ENCODE measurements around the gene AHRR.

The AHRR gene

DNA sequence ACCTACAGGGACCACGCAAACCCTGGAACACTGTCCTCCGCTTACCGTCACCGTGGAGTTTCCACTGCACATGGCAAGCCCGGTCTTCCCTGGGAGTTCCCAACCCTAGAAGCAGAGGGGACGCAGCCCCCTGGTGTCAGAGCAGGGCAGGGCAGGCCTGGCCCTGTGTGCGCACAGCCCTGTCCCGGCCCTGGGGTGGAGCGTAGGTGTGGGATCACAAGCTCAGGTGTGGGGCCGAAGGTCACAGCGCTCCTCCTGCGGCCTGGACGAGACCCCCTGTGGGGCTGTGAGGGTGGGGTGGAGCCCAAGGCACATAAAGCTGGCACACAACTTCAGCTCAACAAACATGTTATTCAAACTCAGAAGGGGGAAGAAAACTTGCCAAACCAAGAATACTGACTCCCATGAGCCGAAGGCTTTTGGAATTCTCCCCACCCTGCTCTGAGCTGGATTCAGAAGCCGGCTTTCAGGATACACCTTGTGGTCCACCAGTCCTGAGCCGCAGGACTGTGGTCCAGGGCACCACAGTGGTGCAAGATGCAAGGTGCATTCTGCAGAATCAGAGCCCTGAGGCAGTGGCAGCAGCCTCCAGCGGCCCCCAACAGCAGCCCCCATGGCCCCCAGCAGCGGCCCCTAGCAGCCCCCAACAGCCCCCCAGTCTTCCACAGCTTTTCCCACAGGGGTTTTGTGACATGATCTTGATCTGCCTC is 109.6 kb downstream of the AHRR start:
- peak; percentile 66 for DNase-seq

DNA sequence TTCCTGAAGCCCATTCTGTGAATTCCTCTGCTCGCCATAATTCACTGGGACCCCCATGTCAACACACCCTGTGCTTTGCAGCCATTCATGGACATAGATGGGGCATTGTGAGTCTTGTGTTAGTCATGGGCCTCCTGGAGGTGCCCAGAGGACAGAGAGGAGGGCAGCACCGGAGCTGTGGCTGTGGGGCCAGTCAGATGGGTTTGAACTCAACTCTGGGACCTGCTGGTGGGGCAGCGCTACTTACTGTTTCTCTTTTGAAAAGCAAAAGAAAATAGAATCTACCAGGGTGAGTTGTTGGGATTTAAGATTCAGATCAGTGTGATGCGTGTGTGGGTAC is 110.2 kb downstream of the AHRR start:
- no peak for DNase-seq

DNA sequence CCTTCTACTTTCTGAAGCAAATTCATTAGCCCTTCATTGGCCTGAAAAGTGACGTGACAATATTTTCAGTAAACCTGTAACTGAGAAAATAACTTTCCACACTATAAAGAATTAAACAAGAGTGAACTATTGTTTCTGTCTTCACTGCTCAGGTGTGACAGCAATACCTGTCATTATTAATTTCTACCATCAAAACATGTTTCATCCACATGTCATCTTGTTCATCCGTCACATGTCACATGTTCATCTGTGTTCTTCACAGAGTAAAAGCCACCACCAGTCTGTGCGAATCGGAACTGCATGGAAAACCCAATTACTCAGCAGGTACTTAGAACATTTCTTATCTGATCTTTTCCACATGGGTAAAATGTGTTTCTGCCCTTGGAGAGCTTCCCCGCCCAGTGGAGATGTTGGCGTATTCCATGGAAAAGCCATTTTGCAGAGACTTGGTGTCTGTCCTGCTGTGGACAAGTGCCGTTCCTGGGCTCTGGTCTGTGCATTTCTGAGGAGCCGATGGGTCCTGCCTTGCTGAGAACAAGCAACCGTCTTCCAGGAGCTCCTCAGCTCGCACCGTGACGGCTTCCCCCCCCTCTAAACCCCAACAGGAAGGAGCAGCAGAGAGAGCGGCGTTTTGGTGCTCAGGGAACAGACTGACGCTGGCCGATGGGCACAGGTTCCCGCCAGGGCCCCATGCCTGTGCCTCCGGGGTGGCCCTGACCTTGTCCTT is 110.8 kb downstream of the AHRR start:
- no peak for DNase-seq

DNA sequence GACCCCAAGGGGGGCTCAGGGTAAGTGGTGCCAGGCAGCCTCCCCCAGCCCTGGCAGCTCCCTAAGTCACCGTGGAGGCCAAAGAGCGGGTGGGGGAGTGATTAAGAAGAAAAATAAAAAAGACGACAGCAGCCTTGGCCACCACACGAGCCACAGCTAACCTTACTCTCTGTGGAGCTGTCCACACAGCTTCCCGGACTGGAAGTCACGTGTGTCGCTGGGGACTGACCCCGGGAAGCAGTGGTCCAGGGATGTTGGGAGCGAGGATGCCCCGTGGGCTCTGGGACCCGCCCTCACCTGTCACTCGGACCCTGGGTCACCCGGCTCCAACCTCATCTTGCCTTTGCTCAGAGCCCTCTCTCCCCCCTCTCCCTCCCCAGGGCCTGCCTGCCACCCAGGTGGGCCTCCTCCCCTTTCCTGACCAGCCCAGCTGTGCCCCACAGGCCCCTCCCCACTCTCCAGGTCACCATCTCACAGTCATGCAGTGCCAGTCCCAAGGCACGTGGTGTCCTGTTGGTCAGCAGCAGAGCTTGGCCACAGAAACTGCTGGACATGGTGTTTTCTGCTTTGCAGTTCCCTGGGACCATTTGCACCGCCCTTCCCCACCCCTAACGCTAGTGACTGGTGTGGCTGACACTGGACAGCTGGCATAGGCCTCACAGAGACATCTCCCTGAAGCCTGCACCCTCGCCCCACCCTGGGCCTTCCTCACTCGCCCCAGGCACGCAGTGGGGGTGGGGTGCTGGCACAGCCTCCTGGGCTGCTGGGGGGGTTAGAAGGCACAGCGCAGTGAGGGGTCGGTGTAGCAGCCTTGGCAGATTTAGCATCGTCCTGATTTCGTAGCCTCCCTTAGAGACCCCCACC is 111.6 kb downstream of the AHRR start:
- DNase-seq = no peak

DNA sequence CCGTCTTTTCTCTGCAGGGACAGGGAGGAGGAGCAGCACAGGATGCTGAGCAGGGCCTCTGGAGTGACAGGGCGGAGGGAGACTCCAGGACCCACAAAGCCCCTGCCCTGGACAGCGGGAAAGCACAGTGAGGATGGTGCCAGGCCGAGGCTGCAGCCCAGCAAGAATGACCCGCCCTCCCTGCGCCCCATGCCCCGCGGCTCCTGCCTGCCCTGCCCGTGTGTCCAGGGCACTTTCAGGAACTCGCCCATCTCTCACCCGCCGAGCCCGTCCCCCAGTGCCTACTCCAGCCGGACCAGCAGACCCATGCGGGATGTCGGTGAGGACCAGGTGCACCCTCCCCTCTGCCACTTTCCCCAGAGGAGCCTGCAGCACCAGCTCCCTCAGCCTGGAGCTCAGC is 112.3 kb downstream of the AHRR start:
- no peak for DNase-seq

DNA sequence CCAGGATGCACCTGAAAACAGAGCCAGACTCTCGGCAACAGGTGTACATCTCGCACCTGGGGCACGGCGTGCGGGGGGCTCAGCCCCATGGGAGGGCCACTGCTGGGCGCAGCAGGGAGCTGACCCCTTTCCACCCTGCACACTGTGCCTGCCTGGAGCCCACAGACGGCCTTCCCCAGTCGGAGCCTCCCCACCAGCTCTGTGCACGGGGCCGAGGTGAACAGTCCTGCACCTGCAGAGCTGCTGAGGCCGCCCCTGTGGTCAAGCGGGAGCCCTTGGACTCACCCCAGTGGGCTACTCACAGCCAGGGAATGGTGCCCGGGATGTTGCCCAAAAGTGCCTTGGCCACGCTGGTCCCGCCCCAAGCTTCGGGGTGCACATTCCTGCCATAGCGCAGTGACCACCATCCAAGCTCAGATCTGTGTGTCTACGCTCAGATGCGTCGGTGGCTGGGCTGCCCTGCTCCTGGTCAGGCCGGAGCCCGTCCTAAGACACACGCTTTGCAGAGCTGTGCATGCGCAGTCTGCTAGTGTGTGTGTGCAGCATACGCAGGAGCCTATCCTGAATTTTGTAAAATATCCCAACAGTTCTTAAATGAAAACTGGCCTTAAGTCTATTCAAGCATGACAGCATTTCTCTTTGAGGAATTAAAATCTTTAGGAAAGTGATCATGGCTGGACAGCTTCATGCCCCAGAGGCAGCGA is 113.1 kb downstream of the AHRR start:
- DNase-seq = no peak

DNA sequence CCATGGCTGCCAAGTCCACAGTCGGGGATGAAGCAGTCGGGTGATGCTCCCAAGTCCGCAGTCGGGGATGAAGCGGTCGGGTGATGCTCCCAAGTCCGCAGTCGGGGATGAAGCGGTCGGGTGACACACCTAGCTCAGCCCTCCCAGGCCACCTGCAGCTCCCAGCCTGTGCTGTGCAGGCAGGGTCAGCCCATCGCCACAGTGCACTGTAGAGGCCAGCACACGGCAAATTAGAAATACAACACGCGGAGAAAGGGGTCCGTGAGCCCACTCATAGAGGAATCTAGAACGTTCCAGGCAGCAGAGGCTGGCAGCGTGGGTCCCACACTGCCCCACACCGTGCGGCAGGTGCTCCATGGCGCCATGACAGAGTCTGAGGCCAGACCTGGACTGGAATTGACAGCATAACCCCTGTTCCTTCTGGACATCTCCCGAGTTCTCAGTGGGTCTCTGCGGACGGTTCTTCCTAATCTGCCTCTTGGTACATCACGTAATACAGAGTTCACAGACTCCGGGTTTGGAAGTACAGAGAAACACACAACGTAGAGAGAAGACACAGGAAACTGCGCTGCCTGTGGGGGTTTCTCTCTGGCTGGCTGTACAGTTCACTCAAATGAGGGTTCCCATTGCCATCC is 113.8 kb downstream of the AHRR start:
- no peak for DNase-seq

DNA sequence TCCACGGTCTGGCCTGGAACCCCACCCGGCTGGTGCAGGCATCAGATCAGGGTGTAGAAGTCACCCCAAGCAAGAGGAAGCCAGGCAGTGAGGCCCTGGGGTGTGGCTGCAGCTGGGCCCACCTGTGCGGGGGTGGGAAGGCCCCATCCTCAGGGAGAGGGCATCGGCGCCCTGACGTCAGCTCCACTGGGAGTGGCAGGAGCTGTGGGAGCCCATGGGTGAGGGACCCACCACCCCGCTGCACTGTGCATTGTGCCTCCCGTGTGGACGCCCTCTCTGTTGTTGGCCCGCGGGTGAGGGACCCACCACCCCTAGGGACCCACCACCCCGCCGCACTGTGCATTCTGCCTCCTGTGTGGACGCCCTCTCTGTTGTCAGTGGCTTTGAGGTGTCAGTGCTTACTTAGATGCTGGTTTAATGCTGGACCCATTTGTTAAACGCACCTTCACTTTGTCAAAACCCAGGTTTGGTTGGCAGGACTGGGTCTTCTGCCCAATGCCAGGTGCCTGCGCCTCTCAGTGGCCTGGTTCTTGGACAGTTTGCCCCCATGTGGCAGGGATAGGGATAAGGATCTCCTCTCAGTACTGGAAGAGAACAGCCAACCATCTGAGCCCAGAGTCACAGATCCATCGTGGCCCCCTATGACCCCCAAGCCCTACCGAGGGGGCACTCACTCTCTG is 114.6 kb downstream of the AHRR start:
- DNase-seq = no peak

DNA sequence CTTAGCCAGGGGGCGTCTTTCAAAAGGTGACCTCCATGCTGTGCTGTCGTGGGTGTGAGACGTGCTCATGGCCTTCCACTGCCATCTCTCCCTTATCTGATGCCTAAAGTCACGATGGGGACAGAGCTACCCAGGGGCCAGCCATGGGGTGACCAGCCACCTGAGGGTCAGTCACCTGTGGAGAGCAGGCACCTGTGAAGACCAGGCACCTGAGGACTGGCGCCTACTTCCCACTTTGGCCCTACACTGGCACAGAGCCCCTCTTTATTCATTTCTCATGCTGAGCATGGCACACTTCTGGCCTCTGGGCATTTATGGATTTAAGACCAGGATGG is 115.1 kb downstream of the AHRR start:
- no peak for DNase-seq

DNA sequence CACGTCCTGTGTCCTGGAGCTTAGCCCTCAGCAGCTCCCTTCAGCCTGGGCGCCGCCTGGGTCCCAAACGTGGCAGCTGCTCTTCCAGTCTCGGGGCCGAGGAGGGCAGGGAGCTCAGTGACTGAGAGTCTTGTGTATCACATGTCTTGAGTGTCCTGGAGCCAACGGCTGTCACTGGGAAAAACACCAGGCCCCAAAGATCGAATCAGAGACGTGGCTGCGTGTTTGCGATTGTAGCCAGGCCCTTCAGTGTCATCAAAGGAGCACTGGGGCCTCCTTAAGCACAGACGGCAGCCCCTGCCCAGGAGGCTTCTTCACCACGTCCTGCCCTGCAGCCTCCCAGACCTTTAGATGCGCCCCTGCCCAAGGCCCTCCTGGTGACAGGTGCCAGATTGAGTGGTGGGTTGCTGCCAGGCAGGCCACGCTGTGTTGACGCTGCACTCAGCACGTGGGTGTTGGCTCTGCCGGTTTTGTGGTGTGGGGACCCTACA is 115.8 kb downstream of the AHRR start:
- no peak for DNase-seq

DNA sequence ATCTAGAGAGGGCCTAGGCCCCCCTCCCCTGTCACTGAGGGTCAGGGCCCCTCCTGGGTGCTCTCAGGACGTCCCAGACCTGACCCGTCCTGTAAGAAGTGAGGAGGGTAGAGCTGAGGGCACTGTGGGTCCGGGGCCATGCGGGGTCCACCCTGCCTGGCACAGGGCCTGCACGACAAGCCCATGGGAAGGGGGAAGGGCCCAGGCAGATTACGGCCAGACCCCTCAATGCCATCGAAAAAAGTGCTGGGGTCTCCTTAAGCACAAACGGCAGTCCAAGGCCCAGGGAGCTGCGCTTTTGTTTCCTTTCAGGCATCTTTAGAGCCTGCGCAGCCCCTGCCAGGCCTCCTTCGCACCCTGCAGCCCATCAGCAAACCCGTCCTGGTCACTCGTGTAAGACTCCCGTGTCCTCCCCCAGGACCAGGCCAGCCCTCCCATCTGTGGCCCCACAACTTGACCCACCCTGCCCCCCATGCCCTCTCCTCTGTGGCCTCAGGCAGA is 117.0 kb downstream of the AHRR start:
- DNase-seq = no peak

DNA sequence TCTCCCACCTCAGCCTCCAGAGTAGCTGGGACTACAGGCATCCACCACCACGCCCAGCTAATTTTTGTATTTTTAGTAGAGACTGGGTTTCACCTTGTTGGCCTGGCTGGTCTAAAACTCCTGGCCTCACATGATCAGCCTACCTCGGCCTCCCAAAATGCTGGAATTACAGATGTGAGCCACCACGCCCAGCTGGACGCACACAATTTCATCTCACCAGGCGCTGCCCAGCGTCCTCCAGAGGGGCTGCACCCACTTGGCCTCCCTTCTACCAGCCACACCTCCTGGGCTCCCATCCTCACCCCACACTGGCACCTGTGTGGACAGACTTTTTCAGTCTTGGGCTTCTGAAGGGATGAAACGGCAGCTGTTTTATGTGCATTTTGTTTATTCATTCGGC is 117.7 kb downstream of the AHRR start:
- DNase-seq = no peak

DNA sequence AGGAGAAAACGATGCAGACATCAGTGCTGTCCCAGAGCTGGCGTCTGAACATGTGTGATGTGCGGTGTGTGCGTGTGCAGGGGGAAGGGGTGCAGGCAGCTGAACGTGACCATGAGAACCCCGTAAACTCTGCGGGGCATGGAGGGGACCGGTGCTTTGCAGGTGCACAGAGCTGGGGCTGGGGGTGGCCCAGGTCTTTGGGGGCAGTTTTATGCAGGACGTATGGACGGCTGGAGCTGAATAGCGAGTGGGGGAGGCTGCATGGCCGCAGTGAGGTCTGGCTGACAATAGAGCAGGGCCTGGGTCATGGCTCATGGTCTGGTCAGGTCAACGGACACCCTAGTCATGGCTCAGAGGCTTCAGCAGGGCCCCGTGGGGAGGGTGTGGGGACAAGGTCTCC is 118.1 kb downstream of the AHRR start:
- no peak for DNase-seq

DNA sequence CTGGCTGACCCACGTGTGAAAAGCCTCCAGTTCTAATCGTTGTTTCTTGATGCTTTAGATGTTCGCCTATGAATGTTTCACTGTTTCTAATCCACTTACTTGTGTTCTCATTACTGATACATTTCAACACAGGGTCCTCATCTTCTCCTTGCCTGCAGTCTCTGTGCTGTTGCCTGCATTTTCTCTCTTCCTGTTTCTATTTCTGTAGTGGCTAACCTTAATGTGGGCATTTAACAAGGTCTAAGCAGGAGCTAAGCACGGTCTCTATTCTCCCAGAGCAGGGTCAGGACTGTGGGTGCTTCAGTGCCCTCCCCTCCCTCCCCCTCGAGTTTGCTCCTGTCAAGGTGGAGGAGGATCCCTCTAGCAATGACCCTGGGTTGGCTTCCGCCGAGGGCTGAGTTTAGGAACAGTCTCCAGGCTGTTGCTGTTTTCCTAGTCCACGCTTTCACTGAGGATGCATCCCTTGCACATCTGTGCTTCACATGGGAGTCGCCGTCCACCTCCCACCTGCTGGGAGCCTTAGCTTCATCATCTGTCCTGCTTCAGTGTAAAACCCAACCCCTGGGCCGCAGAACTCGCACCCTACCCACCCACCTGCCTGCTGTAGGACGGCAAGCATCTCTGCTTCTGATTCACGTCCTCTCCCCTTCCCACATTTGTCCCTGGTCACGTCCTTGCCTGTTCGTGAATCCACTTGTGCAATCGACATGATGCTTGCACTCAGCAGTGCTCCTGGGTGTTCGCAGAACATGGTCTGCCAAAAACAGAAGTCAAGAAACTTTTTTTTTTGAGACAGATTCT is 119.1 kb downstream of the AHRR start:
- no peak for DNase-seq

DNA sequence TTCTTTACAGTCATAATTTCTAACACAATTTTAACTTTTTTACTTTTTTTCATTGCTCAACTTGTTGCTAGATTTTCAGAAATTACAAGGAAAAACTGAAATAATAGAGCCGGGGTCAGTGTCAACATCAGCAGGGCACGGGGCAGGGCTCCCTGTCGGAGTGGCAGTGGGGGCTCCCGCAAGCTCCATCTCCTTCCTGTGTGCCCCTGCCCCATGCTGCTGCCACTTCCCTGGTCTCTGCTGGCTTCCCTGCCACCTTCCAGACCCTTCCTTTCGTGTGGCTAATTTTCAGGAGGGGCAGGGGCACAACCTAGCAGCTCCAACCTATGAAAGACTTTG is 120.5 kb downstream of the AHRR start:
- DNase-seq = no peak

DNA sequence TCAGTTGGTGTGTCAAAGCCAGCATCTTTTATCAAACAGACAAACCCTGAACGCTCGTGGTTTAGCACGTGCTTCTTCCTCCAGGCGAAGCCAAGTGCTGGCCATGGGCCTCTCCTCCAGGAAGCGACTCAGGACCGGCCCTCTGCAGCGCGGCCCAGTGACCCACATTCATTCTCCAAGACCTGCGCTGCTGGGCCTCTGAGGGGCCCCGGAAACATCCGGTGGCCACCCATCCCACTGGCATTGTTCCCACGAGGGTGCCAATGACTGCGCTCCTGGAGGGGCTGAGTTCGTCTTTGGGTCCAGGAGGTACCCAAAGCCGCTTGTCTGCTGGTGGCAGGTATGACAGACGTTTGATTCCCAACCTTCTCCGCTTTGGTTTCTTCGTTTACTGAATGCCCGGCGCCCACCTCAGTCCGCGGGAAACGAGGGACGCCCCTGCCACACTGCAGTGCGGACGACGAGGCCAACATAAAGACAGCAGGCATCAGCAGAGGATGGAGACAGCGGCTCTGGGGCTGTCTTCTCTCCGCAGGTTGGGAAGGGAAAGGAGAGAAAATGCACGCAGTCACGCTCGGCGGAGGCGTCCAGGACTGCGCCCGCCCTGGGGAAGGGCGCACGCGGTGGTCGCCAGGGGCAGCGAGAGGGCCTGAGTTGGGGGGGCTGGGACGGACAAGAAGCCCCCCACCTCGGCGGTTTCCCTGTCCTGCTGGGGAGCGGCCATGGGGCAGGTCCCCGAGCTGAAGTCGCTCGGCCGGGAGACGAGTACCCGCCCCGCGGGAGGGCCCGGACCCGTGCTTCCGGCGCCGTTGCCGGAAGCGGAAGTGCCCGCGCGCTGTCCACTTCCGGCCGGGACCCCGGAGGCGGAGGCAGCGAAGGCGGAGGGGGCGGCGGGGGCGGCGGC is 121.1 kb downstream of the AHRR start, which contains the start of gene EXOC3:
Gene EXOC3 (plus strand): TSS at position 842 of the 904 bp plus-strand sequence. CDS start 3,030 bp downstream, outside the sequence.
- DNase-seq = peak; percentile 21

DNA sequence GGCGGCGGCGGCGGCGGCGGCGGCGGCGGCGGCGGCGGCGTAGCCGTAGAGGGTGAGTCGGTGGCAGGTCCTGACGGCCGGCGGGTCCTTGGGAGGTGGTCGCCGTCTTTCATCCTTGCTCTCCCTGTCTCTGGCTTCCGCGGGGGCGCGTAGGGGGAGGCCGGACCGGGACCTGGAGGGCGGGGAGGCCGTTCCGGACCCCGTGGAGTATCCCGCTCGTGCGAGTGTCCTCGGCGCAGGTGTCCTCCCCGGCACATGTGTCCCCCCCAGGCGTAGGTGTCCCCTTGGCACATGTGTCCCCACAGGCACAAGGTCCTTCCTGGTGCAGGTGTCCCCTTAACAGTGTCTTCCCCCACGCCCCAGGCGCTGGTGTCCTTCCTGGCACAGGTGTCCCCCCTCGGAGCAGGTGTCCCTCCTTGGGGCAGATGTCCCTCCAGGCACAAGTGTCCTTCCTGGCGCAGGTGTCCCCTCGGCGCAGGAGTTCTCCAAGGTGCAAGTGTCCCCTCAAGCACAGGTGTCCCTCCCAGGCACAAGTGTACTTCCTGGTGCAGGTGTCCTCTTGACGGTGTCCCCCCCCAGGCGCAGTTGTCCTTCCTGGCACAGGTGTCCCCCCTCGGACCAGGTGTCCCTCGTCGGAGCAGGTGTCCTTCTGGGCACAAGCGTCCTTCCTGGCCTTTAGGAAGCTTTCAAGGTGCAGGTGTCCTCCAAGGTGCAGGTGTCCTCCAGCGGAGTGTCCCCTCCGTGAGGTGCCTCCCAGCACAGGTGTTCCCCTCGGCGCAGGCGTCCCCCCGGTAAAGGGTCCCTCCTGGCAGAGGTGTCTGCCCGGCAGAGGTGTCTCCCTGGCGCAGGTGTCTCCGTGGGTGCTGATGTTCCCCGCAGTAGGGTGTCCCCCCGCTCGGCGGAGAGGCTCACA is 122.0 kb downstream of the AHRR start:
- no peak for DNase-seq

DNA sequence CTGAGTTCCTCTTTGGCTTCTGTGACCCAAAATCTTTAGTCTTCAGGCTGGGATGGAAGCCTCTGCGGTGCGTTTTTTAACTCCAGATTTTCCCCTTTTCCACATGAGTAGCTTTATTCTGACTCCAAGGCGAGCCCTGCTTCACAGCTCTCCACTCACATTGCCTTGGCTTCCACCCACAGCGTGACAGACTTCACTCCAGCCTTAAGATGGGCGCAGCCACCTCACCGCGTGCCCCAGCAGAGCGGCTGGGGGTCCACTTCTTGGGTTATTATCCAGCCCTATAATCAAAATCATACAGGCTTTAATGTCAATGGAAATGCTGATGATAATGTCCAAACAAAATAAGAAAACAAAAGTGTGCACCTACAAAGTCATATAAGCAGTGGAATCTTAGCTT is 122.7 kb downstream of the AHRR start:
- no peak for DNase-seq

DNA sequence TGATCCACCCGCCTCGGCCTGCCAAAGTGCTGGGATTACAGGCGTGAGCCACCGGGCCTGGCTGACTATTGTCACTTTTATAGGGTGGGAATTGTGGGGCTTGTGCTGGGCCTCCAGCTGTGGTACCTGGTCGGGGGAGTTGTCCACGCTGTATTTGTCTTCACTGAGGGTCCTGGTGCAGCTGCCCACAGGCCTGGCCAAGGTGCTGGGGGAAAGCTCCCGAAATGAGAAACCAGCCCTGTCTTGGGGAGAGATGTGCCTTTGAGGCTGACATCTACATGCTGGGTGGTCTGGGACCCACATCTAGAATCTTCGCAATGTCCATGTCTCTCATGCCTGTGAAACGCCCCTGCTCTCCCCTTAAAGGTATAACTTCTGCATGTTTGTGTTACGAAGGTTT is 124.1 kb downstream of the AHRR start:
- no peak for DNase-seq
